ENCODE data around the gene TERF2IP.

- TF ChIP-seq CTCF (IDR thresholded peaks at IDR 0.05; ENCODE audit: low read depth, low read length, poor library complexity, severe bottlenecking) (no peak), EZH2phosphoT487 (IDR thresholded peaks at IDR 0.05; ENCODE audit: borderline replicate concordance, low read length) (no peak)
Measured at GRCh38 chr16:75687361-75687760, 39.8 kb downstream of the TERF2IP start.

All from DOHH2 (cell line).